WI38 (cell line): ENCODE results near the gene FMN2.

Experiments used
- H3K4me3 ChIP-seq: 2 replicates; pipeline ENCODE4 v1.5.1; 2011; ENCODE audit warnings: low read depth, mild to moderate bottlenecking, control low read depth, low read length
- TF ChIP-seq, protein P1 (sequence below): IDR thresholded peaks from 2 replicates; pipeline ENCODE4 v1.5.1; 2012; ENCODE audit warnings: low read depth, mild to moderate bottlenecking, control low read depth, low read length

FMN2 gene

DNA sequence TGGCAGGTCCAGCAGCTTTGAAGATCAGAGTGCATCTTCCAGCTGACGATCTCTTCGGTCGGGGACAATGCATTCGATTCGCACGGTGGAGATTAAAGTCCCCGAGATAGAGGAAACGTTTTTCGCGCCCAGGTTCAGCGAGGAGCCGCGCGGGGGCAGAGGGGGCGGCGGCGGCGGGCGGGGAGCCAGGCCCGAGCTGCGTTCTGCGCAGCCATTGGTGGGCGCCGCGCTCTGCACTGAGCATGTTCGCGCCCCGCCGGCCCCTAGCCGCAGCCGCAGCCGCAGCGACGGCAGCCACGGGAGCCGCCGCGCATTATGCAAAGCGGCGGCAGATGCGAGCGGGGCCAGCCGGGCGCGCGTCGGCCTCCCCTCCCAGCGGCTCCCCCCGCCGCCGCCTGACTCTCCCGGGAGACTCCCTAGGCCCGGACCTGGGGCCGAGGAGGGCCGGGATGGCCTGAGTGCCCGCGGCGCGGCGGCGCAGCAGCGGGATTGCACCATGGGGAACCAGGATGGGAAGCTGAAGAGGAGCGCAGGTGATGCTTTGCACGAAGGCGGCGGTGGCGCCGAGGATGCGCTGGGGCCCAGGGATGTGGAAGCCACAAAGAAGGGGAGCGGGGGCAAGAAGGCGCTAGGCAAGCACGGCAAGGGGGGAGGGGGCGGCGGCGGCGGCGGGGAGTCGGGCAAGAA, at the start of gene FMN2:
Gene FMN2 (plus strand): TSS at position 270 of the 687 bp plus-strand sequence. CDS start 227 bp downstream, at position 497.
- H3K4me3 ChIP-seq, result peak within 1 kb of the TSS; percentile 88
- TF ChIP-seq, protein P1, sequence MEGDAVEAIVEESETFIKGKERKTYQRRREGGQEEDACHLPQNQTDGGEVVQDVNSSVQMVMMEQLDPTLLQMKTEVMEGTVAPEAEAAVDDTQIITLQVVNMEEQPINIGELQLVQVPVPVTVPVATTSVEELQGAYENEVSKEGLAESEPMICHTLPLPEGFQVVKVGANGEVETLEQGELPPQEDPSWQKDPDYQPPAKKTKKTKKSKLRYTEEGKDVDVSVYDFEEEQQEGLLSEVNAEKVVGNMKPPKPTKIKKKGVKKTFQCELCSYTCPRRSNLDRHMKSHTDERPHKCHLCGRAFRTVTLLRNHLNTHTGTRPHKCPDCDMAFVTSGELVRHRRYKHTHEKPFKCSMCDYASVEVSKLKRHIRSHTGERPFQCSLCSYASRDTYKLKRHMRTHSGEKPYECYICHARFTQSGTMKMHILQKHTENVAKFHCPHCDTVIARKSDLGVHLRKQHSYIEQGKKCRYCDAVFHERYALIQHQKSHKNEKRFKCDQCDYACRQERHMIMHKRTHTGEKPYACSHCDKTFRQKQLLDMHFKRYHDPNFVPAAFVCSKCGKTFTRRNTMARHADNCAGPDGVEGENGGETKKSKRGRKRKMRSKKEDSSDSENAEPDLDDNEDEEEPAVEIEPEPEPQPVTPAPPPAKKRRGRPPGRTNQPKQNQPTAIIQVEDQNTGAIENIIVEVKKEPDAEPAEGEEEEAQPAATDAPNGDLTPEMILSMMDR, result no peak

DNA sequence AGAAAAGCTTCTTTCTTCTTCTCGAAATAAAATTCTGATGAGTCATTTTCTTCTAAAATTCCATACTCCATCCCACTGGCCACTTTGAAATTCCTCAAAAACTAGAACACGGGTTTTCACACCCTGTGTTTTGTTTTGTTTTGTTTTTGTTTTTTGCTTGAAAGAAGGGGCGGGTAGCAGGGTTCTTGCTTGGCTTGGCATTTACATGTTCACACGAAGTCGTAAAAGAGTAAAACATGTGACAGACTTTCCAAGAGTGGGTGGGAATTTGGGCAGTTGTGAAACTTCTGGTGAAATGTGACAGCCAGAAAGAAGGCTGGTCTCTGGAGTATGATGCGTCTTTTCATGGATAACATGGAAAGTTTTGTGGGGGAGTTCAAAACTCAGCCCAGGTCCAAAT, 47.1 kb upstream of the FMN2 start:
- no peak overlapping the region for H3K4me3 ChIP-seq
- TF ChIP-seq, protein P1, result no peak

DNA sequence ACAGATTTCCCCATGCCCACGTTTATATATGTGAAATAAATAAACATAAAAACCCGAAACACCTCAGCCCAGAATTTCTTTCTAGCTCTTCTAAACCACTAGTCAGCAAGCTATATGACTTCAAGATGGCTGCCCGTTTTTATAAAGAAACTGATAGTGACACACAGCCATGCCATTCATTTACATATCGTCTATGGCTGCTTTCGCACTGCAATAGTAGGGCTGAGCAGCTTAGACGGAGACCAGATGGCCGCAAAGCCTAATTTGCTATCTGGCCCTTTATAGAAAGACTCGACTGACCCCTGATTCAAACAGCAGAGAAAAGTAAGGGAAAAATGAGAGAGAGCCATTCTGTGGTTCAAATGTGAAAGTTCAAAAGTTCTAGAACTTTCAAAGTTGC, 45.7 kb upstream of the FMN2 start:
- no peak overlapping the region for H3K4me3 ChIP-seq
- TF ChIP-seq, protein P1, result no peak

DNA sequence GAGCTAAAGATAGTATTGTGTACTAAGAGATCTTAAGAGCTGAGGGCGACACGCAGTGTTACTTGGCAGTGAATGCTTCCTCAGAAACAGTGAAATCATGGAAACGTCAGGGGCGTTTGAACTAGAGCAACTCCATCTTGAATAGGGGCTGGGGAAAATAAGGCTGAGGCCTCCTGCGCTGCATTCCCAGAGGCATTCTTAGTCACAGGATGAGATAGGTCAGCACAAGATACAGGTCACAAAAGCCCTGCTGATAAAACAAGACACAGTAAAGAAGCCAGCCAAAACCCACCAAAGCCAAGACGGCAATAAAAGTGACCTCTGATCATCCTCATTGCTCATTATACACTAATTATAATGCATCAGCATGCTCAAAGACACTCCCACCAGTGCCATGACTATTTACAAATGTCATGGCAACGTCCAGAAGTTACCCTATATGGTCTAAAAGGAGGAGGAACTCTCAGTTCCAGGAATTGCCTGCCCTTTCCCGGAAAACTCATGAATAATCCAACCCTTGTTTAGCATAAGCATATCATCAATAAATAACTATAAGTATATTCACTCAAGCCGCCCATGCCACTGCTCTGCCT, 37.5 kb upstream of the FMN2 start:
- H3K4me3 ChIP-seq, result no peak overlapping the region
- TF ChIP-seq, protein P1, result no peak

DNA sequence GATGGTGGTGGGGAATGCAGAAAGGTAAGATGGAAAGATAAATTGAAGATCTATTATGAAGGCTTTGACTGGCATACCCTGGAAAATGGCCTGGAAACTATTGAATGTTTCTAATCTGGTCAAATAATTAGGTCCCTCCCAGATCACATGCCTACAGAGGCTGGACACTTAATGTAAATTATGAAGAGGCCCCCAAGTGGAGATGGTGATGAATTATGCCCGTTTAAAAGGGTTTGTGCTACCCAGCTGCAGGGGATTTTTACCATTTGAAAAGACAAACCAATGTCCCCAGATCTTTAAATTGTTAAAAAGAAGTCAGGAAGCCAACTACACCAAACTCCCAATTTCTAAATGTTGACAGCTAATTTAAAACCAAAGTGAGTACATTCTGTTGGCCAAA, 35.7 kb upstream of the FMN2 start:
- no peak overlapping the region for H3K4me3 ChIP-seq
- TF ChIP-seq, protein P1, result no peak

DNA sequence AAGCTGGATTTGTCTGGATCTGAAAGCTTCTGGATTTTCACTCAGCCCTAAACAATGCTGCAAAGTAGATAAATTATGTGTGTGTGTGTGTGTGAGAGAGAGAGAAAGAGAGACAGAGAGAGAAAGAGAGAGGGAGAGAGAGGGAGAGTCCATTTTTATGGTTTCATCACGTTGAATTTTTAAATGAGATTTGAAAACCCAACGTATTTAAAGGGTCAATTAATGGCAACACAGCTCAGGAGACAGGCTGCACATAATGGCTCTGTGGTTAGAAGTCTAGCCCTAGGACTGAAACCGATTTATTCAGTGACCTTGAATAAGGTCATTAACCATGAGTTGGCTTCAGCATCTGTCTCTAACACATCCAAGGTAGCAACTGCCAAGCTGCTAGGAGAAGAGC, 35.3 kb upstream of the FMN2 start:
- no peak overlapping the region for H3K4me3 ChIP-seq
- TF ChIP-seq, protein P1, result no peak

DNA sequence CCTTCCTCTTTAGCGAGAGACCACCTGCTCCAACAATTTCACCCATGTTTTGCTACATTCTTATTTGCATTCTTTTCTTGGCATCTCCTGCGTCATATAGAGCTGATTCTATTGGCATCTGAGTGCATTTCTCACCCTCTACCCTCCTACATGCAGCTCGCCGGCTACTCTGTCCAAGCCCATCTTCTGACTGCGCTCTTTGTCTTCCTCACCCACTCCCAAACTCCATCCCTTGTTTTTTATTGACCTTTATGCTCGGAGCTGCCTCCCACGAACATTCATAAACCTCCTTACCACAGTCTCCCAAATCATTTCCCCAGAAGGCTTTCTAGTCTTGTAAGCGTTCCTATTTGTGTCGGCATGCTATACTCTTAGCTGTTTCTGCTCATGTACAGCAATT, 33.6 kb upstream of the FMN2 start:
- no peak overlapping the region for H3K4me3 ChIP-seq
- TF ChIP-seq, protein P1, result no peak
